GM12872 (cell line): Measurements from ENCODE around the gene TDRD7.

Source experiments
- TF ChIP-seq, protein P1 (sequence below): IDR thresholded peaks from 3 replicates; pipeline ENCODE4 v1.5.1; 2011; ENCODE audit warnings: low read depth, mild to moderate bottlenecking, low read length, moderate library complexity; ENCODE audit not compliant: insufficient read depth

The TDRD7 gene

DNA sequence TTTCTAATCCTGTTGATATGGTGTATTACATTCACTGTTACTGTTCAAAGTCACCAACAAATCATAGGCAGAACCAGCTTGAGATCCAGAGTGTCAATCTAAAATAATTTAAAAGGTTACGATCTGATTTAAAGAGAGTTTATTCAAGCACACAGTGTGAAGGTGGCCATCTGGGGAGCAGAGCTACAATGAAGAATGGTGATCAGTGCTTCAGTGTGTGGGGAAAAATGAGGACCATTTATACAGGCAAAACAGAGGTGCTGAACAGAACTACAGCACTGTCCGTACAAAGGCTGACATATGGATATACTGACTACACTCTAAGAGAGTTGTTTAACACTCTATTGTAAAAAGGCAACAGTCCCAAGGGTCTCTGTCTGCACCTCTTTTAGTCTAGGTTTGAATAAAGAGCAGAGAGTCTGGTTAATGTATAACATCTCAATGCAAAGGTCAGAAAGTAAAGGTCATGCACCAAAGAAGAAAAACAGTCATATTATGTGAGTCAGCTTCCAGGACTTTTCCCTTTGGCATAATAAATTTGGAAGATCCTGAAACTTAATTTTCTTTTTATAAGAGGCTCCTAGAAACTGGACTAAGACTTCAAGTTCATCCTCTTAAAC is 29.7 kb upstream of the TDRD7 start:
- TF ChIP-seq, protein P1, sequence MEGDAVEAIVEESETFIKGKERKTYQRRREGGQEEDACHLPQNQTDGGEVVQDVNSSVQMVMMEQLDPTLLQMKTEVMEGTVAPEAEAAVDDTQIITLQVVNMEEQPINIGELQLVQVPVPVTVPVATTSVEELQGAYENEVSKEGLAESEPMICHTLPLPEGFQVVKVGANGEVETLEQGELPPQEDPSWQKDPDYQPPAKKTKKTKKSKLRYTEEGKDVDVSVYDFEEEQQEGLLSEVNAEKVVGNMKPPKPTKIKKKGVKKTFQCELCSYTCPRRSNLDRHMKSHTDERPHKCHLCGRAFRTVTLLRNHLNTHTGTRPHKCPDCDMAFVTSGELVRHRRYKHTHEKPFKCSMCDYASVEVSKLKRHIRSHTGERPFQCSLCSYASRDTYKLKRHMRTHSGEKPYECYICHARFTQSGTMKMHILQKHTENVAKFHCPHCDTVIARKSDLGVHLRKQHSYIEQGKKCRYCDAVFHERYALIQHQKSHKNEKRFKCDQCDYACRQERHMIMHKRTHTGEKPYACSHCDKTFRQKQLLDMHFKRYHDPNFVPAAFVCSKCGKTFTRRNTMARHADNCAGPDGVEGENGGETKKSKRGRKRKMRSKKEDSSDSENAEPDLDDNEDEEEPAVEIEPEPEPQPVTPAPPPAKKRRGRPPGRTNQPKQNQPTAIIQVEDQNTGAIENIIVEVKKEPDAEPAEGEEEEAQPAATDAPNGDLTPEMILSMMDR = no peak

DNA sequence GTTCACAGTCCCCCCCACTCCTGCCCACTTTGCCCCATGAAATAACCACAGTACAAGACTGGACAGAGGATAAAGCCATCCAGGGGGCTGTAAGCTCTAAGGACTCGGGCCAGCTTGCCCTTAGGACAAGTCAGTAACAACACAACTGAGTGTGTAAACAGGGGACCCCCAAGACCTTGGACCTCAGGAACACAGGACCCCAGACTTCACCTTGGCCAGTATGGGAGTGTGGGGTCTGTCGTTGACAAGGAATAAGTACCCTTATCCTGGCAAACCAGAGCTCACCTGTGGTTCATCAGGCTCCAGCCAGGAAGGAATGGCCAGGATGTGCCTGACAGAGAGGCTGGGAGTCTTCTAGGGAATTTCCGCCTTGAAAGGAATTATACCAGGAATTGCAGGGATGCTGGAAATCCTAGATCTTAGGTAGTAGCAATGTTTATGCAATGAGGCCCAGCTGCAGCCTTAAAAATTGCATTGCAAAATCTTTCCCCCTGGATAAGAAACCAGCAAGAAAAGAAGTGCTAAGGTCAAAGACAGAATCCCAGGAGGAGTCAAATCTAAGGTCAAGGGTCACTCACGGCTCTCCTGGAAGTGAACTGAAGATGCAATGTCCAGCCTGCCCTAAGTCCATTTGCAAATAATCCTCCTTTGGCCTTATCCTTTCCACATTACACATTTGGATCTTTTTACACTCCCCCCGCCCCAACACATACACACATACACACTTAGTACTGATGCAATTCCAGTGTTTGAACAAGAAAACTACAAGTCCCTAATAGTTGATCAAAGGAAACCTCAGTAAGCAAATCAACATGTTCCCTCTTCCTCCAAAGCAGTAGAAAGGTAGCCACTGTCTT is 27.3 kb upstream of the TDRD7 start:
- TF ChIP-seq, protein P1 = no peak

DNA sequence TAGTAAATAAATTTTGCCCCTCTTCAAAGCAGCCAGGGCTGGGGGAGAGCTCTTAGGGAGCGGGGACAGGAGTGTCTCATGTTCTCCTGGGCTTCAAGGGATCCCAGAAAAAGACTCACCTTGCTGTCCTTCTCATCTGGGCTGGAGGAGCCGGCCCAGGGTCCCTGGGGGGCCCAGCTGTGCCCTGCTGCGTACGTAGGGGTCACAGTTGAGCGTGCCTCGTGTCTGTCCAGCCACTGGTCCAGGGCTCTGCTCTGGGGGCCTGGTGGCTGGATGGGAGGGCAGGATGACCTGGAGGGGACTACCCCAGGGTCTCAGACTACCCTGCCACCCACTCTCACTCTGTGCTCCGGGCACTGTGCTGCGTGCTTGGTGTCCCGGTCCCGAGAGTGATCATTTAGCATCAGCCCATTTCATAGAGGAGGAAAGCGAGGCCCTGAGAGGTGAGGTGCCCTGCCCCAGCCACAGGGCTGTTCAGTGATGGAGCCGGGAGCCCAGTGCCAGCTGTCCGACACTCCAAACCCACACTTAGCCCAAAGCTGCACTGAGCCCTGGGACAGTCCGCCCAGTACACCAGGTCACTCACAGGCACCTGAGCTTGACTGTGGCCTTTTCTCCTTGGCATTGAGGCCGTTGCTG is 26.2 kb upstream of the TDRD7 start:
- TF ChIP-seq, protein P1 = no peak

DNA sequence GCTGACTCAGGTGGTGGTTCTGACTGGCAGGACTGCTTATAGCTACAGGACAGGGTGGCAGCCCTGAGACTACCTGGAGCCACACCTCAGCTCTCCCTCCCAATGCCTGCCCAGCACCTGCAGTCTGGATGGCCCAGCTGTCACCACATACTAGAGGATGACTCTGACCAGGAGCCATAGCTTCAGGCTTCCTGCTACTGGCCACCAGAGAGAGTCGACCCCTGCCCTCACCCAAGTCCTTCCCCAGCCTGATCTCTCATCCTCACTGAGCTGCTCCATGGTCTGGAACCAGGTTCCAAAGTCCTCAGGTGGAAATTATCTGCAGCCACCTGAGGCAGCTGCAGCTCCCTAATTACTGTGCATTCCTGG is 25.6 kb upstream of the TDRD7 start:
- TF ChIP-seq, protein P1 = no peak

DNA sequence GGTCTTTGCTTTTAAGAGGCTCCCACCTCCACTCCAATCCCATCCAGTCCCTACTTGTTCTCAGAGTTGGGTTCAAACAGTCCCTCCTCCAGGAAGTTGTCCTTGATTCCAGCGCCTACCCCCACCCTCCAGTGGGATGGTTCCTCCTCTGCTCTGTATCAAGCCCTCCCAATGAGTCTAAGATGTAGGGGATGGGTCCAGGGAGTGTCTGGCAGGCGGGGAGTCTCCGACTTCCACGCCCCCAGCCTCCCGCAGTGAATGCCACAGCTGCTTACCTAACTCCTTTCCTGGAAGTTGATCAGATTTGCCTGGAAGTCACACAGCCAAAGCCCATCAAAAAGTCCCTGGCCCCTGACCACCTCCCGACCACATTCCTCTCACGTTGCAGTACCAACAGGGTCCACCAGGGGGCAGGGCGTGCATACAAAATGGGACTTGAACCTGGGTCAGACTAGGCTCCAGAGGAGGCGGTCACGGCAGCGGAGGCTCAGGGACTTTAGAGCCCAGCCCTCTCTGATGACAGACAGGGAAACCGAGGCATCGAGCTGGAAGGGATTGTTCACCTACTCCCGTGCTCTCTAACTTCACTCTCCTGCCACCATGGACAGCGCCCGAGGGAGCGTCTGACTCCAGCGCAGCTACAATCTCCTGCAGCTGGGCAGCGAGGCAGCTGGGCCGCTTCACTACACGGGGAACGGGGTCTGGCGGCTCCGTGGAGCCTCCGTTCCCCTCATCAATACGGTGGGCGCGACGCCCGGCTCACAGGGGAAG is 25.0 kb upstream of the TDRD7 start:
- TF ChIP-seq, protein P1 = peak; percentile 97

DNA sequence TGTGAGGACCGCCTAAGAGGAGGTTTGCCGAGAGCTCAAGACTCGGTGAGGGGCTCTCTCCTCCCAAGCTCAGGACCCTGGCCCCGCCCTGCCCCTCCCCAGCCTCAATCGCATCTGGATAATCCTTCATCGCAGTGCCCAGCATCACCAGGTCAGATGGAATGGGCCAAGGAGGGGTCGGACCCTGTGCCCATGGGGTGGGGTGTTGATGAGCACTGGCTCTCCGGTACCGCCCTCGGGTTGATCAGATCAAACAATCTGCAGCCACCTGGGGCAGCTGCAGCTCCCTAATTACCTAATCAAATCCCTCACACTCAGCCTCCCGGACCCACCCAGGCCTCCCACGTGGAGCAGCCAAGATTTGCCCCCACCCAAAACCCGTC is 24.4 kb upstream of the TDRD7 start:
- TF ChIP-seq, protein P1 = no peak

DNA sequence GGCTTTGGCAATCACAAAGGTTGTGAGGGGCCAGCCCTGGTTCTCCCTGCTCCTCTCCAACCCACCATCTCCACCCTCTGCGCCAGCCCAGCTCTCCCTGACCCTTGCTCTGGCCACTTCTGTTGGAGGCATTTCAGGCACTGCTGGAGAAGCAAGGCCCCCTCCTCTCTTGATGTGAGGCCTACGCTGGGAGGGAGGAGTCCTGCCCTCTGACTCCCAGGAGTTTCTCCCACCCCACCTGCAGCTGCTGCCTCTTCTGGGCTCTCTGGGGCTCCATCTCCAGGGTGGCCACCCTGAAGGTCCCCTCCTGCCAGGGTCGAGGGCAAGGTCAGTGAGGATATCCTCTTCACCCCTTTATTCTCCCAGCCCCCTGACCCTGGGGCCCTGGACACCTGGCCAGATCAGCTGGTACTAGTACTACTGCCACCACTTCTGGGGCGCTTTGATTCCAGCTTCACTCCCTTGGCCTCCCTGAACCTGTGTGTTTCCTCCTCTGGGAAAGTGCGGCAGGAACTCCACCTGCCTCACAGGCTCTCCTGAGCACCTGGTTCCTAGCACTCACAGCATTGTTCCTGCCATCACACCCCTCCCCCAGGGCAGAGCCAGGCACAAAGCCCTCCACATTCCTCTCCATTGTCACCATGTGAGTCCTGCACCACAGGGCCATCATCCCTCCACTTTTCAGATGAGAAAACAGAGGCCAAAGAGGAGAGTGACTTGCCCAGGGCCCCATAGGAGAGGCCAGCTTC is 23.8 kb upstream of the TDRD7 start:
- TF ChIP-seq, protein P1 = no peak
